CD14-positive monocyte (primary cell): ENCODE measurements around the gene SH3PXD2A. TPM values are rescaled to one million over a fixed set of nuclear protein-coding genes. Genes with fewer than 3 reads are reported as not detected.

Source experiments
- DNase-seq, 3 donors: peaks; one replicate each; pipeline ENCODE4 v3.0.0-alpha.2; 2011 to 2022
- H2AFZ ChIP-seq: 2 replicates; pipeline ENCODE4 v1.6.0; 2012; ENCODE audit warnings: mild to moderate bottlenecking, low read depth, low read length, inconsistent platforms; ENCODE audit not compliant: insufficient read depth, poor library complexity, severe bottlenecking
- H3K27ac ChIP-seq, 2 donors: 1 replicate in 1 of 2; 2 replicates in 1 of 2; pipeline ENCODE4 v1.5.1; 2012 to 2013; ENCODE audit warnings: low read length in 2 of 2, control low read depth in 1 of 2, inconsistent platforms in 1 of 2, low read depth in 1 of 2, mild to moderate bottlenecking in 1 of 2
- H3K27me3 ChIP-seq, 2 donors: one replicate each; pipeline versions ENCODE4 v1.6.0 to v1.6.1; 2011 to 2013; ENCODE audit warnings: low read length in 2 of 2; ENCODE audit not compliant: control insufficient read depth in 2 of 2, insufficient read depth in 2 of 2
- H3K36me3 ChIP-seq, 2 donors: replicated peaks in 1 of 2; 1 replicate in 1 of 2; 2 replicates in 1 of 2; pipeline versions ENCODE4 v1.5.1 to v1.6.1; 2012 to 2013; ENCODE audit warnings: low read length in 2 of 2, control low read depth in 1 of 2, inconsistent platforms in 1 of 2, mild to moderate bottlenecking in 1 of 2; ENCODE audit not compliant: insufficient read depth in 2 of 2, control insufficient read depth in 1 of 2
- H3K4me1 ChIP-seq, 2 donors: 1 replicate in 1 of 2; 2 replicates in 1 of 2; pipeline versions ENCODE4 v1.5.1 to v1.6.1; 2012 to 2013; ENCODE audit warnings: low read length in 2 of 2, control low read depth in 1 of 2, inconsistent platforms in 1 of 2, mild to moderate bottlenecking in 1 of 2, moderate library complexity in 1 of 2; ENCODE audit not compliant: insufficient read depth in 2 of 2, control insufficient read depth in 1 of 2
- H3K4me2 ChIP-seq: replicated peaks from 2 replicates; pipeline ENCODE3; 2012; ENCODE audit warnings: low read length, moderate library complexity, mild to moderate bottlenecking; ENCODE audit not compliant: poor library complexity, severe bottlenecking; ENCODE audit errors: extremely low read depth
- H3K4me3 ChIP-seq, 3 experiments: fragments of 200-600 bp in 1 of 3; sonication (generic) in 1 of 3; replicated peaks in 1 of 3; 1 replicate in 2 of 3; 2 replicates in 1 of 3; pipeline ENCODE4 v1.5.1; 2011 to 2013; ENCODE audit warnings: low read length in 3 of 3, mild to moderate bottlenecking in 3 of 3, control low read depth in 2 of 3, low read depth in 2 of 3, inconsistent platforms in 1 of 3, moderate library complexity in 1 of 3
- H3K79me2 ChIP-seq: 2 replicates; pipeline ENCODE4 v1.6.0; 2012; ENCODE audit warnings: mild to moderate bottlenecking, control low read depth, inconsistent platforms, low read length, moderate library complexity; ENCODE audit not compliant: insufficient read depth
- H3K9ac ChIP-seq: 2 replicates; pipeline ENCODE4 v1.6.0; 2017; ENCODE audit warnings: low read length, mild to moderate bottlenecking; ENCODE audit not compliant: insufficient read depth, poor library complexity, severe bottlenecking
- H3K9me3 ChIP-seq, 2 donors: replicated peaks in 1 of 2; 1 replicate in 1 of 2; 2 replicates in 1 of 2; pipeline versions ENCODE4 v1.5.1 to v1.6.1; 2012 to 2013; ENCODE audit warnings: low read length in 2 of 2, control low read depth in 1 of 2; ENCODE audit not compliant: control insufficient read depth in 1 of 2, insufficient read depth in 1 of 2
- H4K20me1 ChIP-seq: 2 replicates; pipeline ENCODE4 v1.6.0; 2012; ENCODE audit warnings: mild to moderate bottlenecking, low read length, control low read depth, moderate library complexity; ENCODE audit not compliant: insufficient read depth
- H3K27ac Mint-ChIP-seq, 7 donors: one replicate each; pipeline ENCODE4 v1.8.0; 2020; ENCODE audit warnings: mild to moderate bottlenecking in 7 of 7, mixed read lengths in 7 of 7, moderate library complexity in 6 of 7, inconsistent platforms in 2 of 7
- H3K27me3 Mint-ChIP-seq, 3 donors: one replicate each; pipeline ENCODE4 v1.8.0; 2021 to 2022; ENCODE audit warnings: low read depth in 3 of 3, mild to moderate bottlenecking in 3 of 3, mixed read lengths in 3 of 3, moderate library complexity in 3 of 3, inconsistent platforms in 1 of 3
- H3K36me3 Mint-ChIP-seq, 2 donors: one replicate each; pipeline ENCODE4 v1.8.0; 2020; ENCODE audit warnings: mixed read lengths in 2 of 2, inconsistent platforms in 1 of 2, mild to moderate bottlenecking in 1 of 2
- H3K4me1 Mint-ChIP-seq: one replicate; pipeline ENCODE4 v1.8.0; 2020; ENCODE audit warnings: mild to moderate bottlenecking, mixed read lengths
- H3K4me3 Mint-ChIP-seq, 2 donors: one replicate each; pipeline ENCODE4 v1.8.0; 2020; ENCODE audit warnings: mild to moderate bottlenecking in 2 of 2, mixed read lengths in 2 of 2, moderate library complexity in 1 of 2
- H3K9me3 Mint-ChIP-seq, 7 donors: one replicate each; pipeline ENCODE4 v1.8.0; 2020 to 2022; ENCODE audit warnings: mixed read lengths in 7 of 7, mild to moderate bottlenecking in 6 of 7, moderate library complexity in 6 of 7, inconsistent platforms in 2 of 7
- WGBS: methylation state at CpG from one replicate; pipeline ENCODE4 v1.1.5; 2013; ENCODE audit warnings: missing lambda C conversion rate; ENCODE audit not compliant: insufficient coverage; 5-methylcytosine and 5-hydroxymethylcytosine counted together
- intact Hi-C, 2 donors: fragments of 100-400 bp; cut with micrococcal nuclease; formaldehyde crosslinking; loops; one replicate each; pipeline versions ENCODE4 v1.15.0 to v1.15.1; 2023
- polyA plus RNA-seq, 3 donors: library from polyadenylated mRNA; depleted of rRNA in 1 of 3; unstranded in 2 of 3; stranded (reverse) in 1 of 3; fragments of 300-500 nt in 2 of 3; fragments of >200 nt in 1 of 3; fragmentation: Illumina TruSeq in 2 of 3; gene quantifications; 1 replicate in 2 of 3; 2 replicates in 1 of 3; pipeline ENCODE4 v1.2.3, GENCODE V29; 2012 to 2021
- TF ChIP-seq, protein P1 (sequence below): fragments of 200-600 bp; IDR thresholded peaks from one replicate; pipeline ENCODE4 v1.8.0; 2022; ENCODE audit warnings: antibody characterized with exemption, mild to moderate bottlenecking

Gene SH3PXD2A
- polyA plus RNA-seq, 3 donors: 0.01 to 0.76 (median 0.05) TPM

DNA sequence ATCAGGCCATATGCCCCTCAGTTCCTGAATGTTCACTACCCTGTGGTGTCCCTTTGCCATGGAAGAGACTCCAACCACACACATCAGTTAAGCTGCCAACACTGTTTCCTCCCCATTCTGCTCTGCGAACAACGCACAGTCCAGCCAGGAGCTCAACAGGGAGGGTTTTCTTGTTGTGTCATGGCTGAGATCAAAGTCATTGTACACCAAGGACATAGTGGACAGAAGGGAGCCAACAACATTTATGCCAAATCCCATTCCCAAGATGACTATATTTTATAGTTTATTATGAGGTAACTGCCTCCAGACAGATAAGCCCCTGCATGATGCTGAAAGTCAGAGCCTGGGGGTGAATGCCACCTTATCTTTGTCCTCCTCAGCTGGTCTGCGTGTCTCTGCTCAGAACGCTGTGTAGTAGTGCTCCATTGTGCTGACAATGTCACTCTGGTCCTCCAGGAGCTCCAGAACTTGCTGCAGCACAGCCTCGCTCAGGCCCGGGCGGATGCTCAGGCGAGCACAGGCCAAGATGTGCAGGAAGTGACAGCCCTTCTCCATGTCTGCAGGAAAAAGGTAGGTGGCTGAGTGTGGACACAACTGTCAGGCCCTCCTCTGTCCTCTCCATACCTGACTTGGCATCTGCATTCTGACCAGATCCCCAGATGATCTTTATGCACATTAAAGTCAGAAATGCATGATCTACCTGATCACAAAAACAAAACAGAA, 27.1 kb upstream of the SH3PXD2A start:
- Histone ChIP-seq H3K27ac (no peak overlapping the region), H3K9ac (no peak overlapping the region), H3K4me1 (no peaks in the 10 kb centered on the region), H3K4me3 (no peak overlapping the region), H3K36me3 (peaks cover 70 to 94% of the 10 kb centered on the region in 2 donors), H3K79me2 (no peaks in the 10 kb centered on the region), H2AFZ (no peak overlapping the region), H3K27me3 (no peaks in the 10 kb centered on the region), H4K20me1 (no peaks in the 10 kb centered on the region), H3K4me2 (no peak overlapping the region), H3K9me3 (no peaks in the 10 kb centered on the region)
- H3K27me3 Mint-ChIP-seq: peaks cover 0 to 3% (median 0%) of the 10 kb centered on the region in 3 donors
- TF ChIP-seq, protein P1, sequence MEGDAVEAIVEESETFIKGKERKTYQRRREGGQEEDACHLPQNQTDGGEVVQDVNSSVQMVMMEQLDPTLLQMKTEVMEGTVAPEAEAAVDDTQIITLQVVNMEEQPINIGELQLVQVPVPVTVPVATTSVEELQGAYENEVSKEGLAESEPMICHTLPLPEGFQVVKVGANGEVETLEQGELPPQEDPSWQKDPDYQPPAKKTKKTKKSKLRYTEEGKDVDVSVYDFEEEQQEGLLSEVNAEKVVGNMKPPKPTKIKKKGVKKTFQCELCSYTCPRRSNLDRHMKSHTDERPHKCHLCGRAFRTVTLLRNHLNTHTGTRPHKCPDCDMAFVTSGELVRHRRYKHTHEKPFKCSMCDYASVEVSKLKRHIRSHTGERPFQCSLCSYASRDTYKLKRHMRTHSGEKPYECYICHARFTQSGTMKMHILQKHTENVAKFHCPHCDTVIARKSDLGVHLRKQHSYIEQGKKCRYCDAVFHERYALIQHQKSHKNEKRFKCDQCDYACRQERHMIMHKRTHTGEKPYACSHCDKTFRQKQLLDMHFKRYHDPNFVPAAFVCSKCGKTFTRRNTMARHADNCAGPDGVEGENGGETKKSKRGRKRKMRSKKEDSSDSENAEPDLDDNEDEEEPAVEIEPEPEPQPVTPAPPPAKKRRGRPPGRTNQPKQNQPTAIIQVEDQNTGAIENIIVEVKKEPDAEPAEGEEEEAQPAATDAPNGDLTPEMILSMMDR: no peak
- intact Hi-C loops: no loop called here
- no peak overlapping the region for H3K4me3 Mint-ChIP-seq
- H3K4me1 Mint-ChIP-seq: no peaks in the 10 kb centered on the region
- no peak for DNase-seq
- H3K27ac Mint-ChIP-seq: no peak overlapping the region
- H3K36me3 Mint-ChIP-seq: peaks cover 80% of the 10 kb centered on the region in 2 donors
- H3K9me3 Mint-ChIP-seq: no peaks in the 10 kb centered on the region
- WGBS: 97% methylated on average over 6 of the region's 8 CpGs

DNA sequence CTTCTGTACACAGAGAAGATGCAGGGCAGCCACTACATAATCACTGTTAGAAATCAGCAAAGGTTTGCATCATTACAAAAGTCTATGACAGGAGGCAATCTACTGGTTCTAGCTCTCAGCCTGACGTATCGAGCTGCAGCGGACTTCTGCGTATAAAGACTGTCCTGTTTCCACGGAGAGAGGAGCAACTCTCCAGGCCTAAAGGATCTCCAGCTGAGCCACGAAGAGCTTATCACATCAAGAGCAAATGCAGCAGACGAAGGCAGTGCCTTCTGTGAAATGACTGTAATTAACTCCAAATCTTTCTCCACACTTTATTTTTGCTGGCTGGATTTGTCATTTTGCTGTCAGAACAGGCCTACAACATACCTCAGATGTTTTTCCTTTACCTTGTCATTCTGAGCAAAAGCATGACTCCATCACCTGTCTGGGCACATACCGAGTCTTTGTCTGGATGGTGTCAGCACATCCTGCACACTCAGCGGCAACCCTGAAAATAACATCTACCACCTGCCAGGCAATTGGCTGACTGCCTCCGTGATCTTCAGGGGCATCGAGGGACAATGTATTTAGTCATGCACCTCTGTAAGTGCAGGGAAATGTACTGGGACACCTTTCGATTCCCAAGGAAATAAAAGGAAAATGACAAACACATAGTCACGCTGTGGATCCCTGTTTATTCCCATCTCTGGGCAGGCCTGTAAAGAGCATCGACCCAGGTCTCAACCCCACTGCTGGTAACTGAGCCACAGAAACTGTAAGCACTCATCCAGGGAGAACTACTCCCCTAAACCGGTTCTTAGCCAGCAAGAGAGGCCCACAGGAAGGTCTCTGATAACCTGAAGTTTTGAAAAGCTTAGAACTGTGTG, 26.3 kb upstream of the SH3PXD2A start:
- H3K4me2 ChIP-seq: no peak overlapping the region
- WGBS: 95% methylated on average over 15 of the region's 15 CpGs
- no peak overlapping the region for H3K27ac Mint-ChIP-seq
- no peaks in the 10 kb centered on the region for H3K9me3 Mint-ChIP-seq
- no peak for DNase-seq
- peaks cover 66 to 94% of the 10 kb centered on the region in 2 donors for H3K36me3 ChIP-seq
- H3K27me3 ChIP-seq: no peaks in the 10 kb centered on the region
- H2AFZ ChIP-seq: no peak overlapping the region
- H3K4me3 Mint-ChIP-seq: no peak overlapping the region
- intact Hi-C loops: no loop called here
- no peak overlapping the region for H3K27ac ChIP-seq
- no peaks in the 10 kb centered on the region for H3K9me3 ChIP-seq
- H3K36me3 Mint-ChIP-seq: peaks cover 75 to 76% of the 10 kb centered on the region in 2 donors
- no peak overlapping the region for H3K9ac ChIP-seq
- no peaks in the 10 kb centered on the region for H3K79me2 ChIP-seq
- no peaks in the 10 kb centered on the region for H3K4me1 ChIP-seq
- H3K4me1 Mint-ChIP-seq: no peaks in the 10 kb centered on the region
- peaks cover 0 to 3% (median 0%) of the 10 kb centered on the region in 3 donors for H3K27me3 Mint-ChIP-seq
- H4K20me1 ChIP-seq: no peaks in the 10 kb centered on the region
- no peak overlapping the region for H3K4me3 ChIP-seq
- TF ChIP-seq, protein P1: no peak
